NCI-H345 (cell line): Measurements from ENCODE around the gene ASTN2.

ENCODE experiments used
- DNase-seq: peaks from one replicate; lab custom pipeline; 2025; lab: John Stamatoyannopoulos, UW

ASTN2 gene

GRCh38 chr9:116566677-116567488 is 848.0 kb downstream of the ASTN2 start:
- no peak for DNase-seq

- DNase-seq, result no peak
Observed at GRCh38 chr9:116565986-116566385, 848.9 kb downstream of the ASTN2 start.

DNA sequence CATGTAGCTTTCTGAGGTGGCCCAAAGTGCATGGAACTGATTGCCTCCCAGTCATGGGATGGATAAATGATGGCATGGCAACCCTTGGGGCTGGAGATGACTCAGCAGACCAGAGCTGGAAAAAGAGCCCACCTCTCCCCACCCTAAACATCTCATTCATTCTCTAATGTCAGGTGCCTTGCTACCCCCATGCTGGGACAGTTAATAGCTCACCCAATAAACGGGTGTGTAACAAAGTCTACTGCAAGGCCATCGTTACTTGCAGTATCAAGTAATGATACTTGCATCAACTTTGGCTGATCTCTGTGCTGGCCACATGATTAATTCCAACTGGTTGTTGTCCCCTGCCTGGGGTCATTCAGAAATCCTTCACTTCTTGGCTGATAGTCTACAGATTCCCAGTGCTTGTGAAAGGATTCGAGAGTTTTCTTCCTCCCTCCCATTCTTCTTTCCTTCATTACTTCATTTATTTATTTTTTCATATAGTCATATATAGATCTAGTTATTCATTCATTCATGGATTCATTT is 850.5 kb downstream of the ASTN2 start:
- no peak for DNase-seq

- DNase-seq, result no peak
Observed at GRCh38 chr9:116558818-116559540, 855.9 kb downstream of the ASTN2 start.

DNA sequence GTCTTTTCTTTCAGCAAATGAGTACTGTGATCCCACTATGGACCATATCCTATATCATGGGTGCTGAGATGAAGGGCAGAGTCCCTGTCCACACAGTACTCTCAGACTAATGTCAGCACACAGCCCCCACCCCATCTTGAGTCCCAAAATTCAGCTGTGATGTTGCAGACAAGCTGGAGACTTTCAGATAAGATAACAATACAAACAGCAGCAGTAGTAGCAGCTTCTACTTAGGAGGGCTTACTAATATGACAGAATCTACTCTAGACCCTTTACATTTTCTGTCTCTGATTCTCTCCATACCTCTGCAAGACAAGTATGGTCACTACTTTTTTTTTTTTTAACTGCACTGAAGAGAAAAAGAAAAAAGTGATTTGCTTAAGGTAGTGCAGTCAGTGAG is 856.8 kb downstream of the ASTN2 start:
- no peak for DNase-seq

- no peak for DNase-seq
Observed at GRCh38 chr9:116555556-116556155, 859.2 kb downstream of the ASTN2 start.

DNA sequence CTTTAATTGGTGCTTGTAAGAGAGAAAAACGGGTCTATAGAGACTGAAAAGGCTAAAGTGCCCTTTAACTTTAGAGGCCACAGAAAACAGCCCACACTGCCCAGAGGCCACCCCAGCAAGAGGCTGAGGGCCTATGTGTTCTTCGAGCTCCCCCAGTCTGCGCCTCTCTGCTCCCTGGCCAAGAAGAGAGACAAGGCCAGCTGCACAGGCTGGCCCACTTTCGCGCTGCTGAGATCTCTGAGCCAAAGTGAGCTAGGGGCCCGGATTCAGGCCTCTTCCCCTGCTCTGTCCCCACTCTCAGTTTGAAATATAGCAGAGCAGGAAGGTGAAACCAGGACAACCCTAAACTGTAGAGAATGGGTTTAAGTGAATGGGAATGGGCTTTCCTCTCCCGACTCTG is 859.7 kb downstream of the ASTN2 start:
- DNase-seq, result no peak

GRCh38 chr9:116550696-116551436 is 864.0 kb downstream of the ASTN2 start:
- DNase-seq, result no peak

DNA sequence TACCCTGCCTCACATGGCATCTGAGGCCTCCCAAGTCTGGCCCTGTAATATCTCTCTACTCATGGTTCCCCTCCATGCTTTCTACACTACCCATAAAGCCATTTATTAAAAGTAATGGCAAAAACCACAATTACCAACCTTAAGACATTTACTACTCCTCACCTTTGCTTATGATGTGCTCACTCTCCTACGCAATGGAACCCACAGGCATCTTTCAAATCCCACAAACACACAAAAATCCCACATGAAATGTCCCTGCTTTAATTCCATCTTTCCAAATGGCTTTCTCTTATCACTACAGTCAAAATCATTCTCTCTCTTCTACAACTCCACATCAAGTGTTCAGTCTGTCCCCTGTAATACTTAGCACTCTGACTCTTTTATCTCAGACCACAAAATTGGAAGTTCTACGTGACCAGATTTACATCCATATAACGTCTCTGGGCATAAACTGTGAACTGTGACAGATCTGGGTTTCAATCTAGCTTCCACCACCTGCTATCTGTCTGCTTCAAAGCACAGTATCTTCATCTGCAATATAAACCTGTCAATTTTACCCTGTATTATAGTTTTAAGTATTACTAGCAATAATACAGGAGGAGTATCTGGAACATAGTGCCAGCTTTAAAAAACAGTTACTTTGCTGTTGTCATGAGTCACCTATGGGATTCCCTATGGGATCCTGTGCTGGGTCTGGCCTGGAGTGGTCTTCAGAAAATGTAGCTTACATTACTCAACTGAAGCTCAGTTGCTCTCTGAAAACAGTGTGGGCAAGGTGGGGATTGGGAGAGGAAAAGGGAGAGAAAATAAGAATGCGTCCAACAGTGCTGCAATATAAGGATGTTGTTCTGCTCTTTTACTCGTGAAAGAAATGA is 864.8 kb downstream of the ASTN2 start:
- no peak for DNase-seq

DNA sequence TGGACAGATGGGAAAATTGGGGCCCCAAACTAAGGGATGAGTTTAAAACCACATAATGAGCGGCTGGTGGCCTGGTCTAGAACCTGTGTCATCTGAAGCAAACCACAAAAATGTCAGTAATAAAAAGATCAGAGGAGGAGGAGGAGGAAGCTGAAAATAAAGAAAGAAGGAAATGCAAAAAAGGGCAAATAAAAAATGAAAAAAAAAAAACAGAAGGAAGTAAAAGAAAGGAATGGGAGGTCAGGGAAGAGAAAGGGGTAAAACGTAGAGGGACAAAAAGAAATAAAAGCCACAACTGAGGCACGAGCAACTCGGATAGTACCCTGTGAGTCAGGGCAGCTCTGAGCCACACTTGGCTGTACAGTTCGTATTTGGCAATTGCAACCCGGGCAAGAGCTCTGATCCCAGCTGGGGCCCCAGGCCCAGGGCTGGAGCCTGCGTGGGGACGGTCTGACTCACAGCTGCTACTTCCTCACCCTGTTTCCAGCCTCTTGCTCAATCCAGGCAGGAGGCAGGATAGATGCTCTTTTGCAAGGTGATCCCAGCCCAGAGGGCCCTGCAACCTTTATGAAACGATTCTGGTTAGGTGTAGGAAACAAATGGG is 865.7 kb downstream of the ASTN2 start:
- no peak for DNase-seq

- DNase-seq, result no peak
Observed at GRCh38 chr9:116547729-116548426, 867.0 kb downstream of the ASTN2 start.

DNA sequence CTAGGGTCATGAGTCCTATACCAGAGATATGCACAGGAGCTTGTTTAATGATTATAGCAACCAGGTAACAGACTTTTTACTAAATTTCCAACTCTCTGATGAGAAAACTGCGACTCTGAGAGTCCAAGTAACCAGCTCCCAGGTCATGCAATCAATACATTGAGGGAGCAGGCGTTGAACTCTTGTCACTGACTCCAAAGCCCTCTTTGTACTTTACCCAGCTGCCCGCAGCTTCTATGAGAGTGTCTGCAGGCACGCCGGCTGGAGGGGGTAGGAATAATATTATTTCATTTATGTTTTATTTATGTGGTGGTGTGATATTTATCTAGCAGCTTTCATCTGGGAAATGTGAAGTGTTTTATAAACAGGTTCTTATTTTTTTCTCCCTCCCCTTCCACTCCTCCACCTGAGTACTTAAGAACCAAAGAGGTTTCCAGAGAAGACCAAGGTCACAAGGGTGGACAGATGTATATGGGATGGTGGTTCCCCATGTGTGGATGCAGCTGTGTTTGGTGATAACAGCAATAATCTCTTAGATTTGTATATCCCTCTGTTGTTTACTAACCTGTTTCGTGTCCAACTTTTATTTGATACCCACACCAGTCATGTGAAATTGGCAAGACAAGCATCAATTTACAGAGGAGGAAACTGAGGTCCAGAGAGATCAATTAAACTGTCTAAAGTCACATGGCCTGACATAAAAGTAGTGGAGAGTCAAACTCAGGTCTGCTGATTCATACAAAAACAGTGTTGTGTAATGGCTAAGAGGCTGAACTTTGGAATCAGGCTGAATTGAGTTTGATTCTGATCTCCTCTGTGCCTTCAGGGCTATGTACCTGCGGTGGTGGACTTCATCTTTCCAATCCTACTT is 867.9 kb downstream of the ASTN2 start:
- DNase-seq, result no peak

GRCh38 chr9:116544896-116545295 is 870.0 kb downstream of the ASTN2 start:
- no peak for DNase-seq

DNA sequence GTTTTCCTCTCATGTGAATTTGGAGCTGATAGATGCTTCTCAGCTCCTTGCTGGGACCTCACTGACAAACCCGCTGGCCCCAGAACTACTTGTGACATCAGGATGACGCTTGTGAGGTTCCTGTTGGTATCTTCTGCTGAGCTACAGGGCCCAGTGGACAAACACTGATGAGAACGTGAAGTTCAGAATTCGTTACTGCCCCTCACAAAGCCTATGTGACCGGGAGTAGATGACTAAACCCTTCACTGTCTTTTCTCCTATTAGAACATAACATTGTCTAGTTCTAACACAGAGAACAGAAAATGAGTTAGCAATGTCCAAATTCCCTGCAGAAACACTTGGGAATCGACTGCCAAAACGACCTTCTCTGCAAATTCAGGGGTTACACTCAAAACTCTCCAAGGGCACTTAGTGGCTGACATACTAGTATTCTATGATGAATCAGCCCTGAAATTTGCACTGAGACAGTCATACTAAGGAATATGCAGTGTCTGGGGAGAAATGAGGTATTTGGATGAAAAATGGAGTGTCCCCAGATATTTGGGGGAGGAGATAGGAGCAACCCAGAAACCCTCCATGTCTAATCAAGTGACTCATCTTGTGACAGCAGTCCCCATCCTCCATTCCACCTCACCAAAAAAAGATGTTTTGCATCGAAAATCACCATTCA is 871.0 kb downstream of the ASTN2 start:
- no peak for DNase-seq

DNA sequence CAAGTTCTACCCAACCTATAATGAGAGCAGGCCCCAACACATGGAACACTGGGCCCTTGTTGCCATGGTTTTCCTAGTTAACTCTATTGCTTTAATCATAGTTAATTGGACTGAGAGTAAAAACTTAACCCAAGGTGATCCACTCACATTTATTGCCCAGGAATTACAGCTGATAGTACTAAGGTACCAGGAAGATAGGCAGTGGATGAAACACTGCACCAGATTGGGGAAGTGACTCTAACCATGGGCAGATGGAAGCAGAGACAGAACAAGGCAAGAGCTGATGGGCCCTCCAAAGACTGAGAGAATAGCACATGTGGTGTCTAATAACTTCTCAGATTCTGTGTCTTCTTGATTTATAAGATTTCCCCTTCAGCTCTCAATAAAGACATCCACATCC is 873.5 kb downstream of the ASTN2 start:
- DNase-seq, result no peak

GRCh38 chr9:116539549-116539948 is 875.3 kb downstream of the ASTN2 start:
- DNase-seq, result no peak

- DNase-seq, result no peak
Observed at GRCh38 chr9:116525611-116526010, 889.2 kb downstream of the ASTN2 start.

DNA sequence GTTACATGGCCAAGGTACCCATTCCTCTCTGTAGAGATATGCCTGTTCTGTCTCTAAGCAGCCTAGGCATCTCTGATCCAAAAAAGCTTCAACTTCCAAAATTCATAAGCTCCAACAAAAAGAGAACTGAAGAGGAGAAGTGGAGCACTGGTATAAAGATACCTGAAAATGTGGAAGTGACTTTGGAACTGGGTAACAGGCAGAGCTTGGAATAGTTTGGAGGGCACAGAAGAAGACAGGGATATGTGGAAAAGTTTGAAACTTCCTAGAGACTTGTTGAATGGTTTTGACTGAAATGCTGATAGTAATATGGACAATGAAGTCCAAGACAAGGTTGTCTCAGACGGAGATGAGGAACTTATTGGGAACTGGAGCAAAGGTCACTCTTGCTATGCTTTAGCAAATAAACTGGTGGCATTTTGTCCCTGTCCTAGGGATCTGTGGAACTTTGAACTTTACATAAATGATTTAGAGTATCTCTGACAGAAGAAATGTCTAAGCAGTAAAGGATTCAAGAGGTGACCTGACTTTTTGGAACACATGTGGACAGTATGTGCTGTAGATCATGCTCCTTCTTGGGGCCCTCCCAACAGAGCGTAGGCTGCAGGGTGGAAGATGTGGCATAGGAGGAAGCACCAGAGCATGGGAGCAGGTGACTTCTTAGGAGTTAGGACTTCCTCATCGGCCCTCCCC is 889.9 kb downstream of the ASTN2 start:
- no peak for DNase-seq
